IPS DF 4.7 (cell line): Measurements from ENCODE around the gene LDHD.

Experiments used
- DNase-seq: peaks from one replicate; pipeline ENCODE4 v3.0.0-alpha.2; 2013; ENCODE audit warnings: low spot score; ENCODE audit errors: extremely low read depth

LDHD gene

GRCh38 chr16:75063549-75064088 lies 53.0 kb downstream of the LDHD start:
- DNase-seq, result no peak

GRCh38 chr16:75062976-75063346 lies 53.6 kb downstream of the LDHD start:
- no peak for DNase-seq

DNA sequence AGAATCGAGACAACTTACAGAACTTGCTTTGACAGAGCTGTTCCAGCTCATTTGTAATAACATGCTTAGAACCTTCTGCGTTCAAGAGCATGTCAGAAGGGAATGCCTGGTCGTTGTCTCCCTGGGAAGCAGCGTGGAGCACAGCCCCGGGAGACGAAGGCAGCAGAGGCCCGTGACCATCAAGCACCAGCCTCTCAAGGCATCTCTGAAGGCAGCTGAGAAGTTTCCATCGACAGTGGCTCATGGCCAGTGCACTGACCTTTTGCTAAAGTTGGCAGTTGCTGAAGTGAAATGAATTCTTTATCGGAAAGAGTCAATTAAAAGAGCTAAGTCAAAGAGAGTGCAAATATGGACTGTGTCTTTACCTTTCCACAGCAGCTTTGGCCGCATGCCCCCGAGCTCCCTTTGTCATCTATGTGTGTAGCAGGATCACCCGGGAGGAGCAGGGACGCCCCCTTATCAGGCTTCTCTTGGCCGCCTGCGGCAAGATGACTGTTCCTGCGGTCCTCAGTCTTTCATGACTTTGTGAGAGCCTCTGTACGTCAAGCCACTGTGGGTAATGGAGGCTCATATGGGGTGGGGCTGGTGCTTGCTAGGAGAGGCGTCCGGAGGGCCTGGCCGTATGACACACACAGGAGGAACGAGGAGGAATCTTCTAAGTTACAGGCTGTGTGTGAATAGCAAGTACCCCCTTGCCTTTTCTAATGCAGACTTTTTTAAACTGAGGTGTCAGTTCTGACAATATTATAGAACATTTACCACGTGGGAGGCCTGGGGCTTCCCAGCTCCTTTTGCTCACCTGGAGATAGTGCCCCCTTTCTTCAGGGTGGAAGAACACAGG lies 54.2 kb downstream of the LDHD start:
- DNase-seq, result no peak
